Left renal cortex interstitium (tissue), 4 donors: Measurements from ENCODE around the gene BTNL2. TPM values are rescaled to one million over a fixed set of nuclear protein-coding genes. Genes with fewer than 3 reads are reported as not detected.
"Not testable (repeated sequence)": the region's sequence is repeated elsewhere in the genome, so short reads cannot be mapped to it uniquely, and the experiment has no call there.

ENCODE experiments used
- DNase-seq, 4 donors: peaks; one replicate each; pipeline ENCODE4 v3.0.0-alpha.2; 2013; ENCODE audit warnings: low read depth in 4 of 4, low spot score in 2 of 4, missing footprints in 1 of 4
- polyA plus RNA-seq, 4 donors: library from polyadenylated mRNA; unstranded; fragments of 120-200 nt; gene quantifications; one replicate each; pipeline ENCODE4 v1.2.1, GENCODE V29; 2013; ENCODE audit not compliant: insufficient read length in 4 of 4

BTNL2 gene, protein sequence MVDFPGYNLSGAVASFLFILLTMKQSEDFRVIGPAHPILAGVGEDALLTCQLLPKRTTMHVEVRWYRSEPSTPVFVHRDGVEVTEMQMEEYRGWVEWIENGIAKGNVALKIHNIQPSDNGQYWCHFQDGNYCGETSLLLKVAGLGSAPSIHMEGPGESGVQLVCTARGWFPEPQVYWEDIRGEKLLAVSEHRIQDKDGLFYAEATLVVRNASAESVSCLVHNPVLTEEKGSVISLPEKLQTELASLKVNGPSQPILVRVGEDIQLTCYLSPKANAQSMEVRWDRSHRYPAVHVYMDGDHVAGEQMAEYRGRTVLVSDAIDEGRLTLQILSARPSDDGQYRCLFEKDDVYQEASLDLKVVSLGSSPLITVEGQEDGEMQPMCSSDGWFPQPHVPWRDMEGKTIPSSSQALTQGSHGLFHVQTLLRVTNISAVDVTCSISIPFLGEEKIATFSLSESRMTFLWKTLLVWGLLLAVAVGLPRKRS
- polyA plus RNA-seq, result 1 to 10 TPM in 2 of 4 donors, under 1 TPM in 2; 0.14 to 1.8 (median 0.85) TPM

DNA sequence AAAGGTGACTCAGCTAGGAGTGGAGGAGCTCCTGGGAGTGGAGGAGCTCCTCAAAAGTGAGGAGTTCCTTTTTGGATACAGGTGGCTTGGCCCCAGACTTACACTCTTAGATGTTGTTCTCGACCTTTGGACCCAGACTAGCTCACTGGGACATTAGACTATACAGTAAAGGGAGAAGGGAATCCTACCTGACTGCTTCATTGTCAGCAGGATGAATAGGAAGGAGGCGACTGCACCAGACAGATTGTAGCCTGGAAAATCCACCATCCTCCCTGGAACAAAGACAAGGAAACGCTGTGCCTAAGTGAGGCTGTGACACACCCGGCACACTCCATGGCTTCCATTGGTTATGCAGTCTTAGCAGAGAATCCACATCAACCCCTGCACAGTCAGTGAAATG lies at the start of gene BTNL2:
Gene BTNL2, minus strand, starts transcription at position 325 of the 400 bp plus-strand sequence. Its CDS starts 58 bp downstream, at position 267.
- DNase-seq, result no peak

DNA sequence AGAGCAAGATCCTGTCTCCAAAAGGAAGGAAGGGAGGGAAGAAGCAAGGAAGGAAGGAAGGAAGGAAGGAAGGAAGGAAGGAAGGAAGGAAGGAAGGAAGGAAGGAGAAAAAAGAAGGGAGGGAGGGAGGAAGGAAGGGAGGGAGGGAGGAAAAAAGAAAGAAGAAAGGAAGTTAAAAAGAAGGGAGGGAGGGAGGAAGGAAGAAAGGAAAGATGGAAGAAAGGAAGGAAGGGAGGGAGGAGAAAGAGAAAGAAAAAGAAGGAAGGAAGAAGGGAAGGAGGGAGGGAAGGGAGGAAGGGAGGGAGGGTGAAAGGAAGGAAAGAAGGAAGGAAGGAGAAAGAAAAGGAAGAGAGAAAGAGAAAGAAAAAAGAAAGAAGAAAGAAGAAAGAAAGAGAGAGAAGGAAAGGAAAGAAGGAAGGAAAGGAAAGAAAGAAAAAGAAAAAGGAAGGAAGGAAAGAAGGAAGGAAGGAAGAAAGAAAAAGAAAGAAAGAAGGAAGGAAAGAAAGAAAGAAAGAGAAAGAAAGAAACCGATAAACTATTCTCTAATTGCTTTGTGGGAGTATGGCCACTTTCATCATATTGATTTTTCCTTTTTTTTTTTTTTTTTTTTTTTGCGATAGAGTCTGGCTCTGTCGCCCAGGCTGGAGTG lies 42.2 kb upstream of the BTNL2 start:
- DNase-seq, result no peak

DNA sequence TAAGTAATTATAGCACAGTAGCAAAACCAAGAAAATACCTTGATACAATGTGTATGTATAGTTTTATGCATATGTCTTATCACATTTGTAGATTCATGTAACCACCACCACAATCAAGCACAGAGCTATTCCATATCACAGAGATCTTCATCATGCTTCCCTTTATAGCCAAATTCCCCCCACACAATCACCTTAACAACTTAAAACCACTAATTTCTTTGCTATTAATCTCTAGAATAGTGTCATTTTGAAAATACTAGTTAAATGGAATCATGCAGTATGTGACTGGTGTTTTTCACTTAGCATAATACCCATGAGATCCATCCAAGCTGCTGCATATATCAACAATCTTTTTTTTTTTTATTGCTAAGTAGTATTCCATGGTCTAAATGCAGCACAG lies 41.0 kb upstream of the BTNL2 start:
- DNase-seq, result no peak

DNA sequence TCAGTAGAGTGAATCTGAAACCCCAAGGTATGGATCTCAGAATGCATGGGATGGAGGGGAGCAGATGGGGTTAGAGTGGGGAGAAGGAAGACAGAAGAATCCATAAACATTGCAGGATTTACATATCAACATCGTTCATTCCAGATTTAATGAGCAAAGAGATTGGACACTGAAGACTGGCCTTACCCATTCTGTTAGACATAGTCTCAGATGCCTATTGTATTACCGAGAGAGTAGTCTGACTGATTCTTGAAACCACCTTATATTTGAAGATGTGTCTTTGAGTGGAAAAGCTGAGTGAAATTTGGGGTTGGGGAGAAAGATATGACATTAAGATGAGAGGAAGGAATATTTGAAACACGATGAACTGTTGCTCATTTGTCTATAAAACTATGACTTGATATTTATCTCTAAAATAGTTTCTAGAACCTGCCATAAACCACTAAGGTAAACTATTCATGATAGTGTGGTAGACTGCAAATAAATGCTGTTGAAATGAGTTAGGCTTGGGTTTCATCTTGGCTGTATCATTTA lies 38.4 kb upstream of the BTNL2 start:
- DNase-seq, result no peak

DNA sequence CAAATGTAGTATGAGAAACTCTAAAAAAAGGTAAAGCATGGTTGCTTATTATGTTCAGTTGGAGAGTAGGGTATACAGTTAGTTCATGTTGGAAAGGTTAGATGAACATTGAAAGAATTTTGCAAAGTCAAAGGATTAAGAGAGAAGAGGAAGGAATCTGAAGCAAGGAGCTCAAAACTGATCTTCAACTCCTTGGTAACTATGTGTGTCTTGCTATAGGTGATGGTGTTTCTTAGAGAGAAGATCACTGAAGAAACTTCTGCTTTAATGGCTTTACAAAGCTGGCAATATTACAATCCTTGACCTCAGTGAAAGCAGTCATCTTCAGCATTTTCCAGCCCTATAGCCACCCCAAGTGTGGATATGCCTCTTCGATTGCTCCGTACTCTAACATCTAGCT lies 37.5 kb upstream of the BTNL2 start:
- DNase-seq, result no peak

DNA sequence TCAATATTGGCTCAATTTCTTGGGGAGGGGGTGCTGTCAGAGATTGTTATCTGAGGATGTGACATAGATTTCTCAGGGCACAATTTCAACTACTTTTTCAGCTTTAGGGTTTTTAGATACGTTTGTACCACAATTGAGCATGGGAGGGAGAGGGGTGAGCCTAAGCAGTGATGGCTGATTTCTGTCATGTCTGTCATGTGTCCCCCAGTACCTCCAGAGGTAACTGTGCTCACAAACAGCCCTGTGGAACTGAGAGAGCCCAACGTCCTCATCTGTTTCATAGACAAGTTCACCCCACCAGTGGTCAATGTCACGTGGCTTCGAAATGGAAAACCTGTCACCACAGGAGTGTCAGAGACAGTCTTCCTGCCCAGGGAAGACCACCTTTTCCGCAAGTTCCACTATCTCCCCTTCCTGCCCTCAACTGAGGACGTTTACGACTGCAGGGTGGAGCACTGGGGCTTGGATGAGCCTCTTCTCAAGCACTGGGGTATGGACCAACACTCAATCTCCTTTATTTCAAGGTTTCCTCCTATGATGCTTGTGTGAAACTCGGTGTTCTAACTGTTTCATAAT lies 36.1 kb upstream of the BTNL2 start:
- DNase-seq, result no peak

DNA sequence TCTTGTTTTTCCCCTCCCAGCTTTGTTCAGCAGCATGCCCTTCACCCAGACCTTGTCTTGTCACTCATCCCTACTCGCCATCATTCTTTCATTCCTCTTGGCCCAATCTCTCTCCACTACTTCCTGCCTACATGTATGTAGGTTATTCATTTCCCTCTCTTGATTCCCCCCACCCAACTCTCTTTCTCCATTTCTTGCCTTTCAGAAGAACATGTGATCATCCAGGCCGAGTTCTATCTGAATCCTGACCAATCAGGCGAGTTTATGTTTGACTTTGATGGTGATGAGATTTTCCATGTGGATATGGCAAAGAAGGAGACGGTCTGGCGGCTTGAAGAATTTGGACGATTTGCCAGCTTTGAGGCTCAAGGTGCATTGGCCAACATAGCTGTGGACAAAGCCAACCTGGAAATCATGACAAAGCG lies 35.3 kb upstream of the BTNL2 start:
- no peak for DNase-seq

DNA sequence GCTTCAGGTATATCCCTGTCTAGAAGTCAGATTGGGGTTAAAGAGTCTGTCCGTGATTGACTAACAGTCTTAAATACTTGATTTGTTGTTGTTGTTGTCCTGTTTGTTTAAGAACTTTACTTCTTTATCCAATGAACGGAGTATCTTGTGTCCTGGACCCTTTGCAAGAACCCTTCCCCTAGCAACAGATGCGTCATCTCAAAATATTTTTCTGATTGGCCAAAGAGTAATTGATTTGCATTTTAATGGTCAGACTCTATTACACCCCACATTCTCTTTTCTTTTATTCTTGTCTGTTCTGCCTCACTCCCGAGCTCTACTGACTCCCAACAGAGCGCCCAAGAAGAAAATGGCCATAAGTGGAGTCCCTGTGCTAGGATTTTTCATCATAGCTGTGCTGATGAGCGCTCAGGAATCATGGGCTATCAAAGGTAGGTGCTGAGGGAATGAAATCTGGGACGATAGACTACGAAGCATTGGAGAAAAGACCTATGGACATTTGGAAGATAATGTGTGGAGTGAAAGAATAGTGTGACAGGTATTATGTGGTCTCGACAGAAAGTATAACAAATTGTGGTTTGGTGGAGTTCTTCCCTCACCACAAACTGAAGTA lies 32.7 kb upstream of the BTNL2 start, which contains the start of gene HLA-DRA:
Gene HLA-DRA, plus strand, starts transcription at position 286 of the 613 bp plus-strand sequence. Its CDS starts 64 bp downstream, at position 350.
- DNase-seq, result peak in 1 of 4 donors; percentile 41

DNA sequence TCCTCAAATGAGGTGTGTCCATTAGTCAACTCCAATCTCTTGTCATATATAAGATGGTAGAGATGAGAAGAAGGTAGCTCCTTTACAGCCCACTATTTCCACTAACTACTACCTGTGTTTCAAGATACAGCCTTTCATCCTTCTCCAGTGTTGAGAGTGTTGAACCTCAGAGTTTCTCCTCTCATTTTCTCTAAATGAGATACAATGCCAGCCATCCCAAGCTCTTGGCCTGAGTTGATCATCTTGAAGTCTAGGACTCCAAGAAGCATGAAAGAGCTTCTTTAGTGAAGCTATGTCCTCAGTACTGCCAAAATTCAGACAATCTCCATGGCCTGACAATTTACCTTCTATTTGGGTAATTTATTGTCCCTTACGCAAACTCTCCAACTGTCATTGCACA lies 32.2 kb upstream of the BTNL2 start:
- DNase-seq, result no peak

DNA sequence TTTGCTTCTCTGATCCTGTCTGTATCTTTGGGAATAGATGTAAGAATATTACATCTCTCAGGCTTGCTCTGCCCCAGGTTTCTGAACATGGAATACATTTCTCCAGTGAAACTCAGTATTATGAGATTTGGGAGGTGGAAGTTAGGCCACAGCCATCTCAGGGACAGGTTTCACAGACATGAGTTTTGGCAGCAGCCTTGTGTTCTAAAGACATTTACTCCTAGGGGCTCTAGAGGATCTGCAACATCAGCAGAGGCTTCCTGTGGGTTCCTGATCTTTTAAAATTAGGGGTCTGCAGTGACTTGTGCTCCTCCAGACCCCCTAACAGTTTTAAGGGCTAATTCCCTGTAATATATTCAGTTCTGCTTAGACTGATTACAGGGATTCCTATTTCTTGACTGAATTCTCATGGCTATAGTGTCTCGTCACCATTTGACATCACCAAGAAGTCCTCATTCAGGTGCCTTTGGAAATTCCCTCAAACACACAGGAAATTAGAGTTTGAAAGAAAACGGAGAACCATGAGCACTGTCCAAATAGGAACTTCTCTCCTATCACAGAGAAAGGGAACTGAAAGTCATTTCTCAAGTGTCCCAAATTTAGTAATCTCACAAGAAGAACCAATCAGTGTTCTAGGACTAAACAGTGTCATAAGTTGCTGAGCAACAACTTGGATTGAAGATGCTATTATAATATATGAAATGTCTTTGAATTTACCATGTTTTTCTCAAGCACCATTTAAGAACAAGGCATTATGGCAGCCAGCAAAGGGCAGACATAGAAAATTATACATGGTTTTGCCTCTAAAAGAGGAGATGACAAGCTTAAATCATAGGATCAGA lies 30.2 kb upstream of the BTNL2 start:
- no peak for DNase-seq

DNA sequence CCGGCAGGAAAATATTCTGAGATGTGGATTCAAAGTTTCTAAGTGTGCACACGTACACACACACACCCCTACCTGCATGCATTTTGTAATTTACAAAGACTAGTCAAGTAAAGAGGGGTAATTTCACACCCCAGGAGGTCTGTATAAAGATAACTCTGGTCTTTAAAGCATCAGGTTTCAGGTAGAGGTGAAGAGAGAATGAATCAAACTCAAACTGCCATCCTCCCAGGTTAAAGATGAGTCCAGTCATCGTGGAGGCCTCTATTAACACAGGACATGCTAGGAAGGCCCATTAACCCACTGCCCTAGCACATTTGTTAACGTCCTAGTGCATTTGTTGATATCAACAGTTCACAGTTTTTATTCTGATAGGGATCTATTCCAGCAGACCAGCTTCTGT lies 29.2 kb upstream of the BTNL2 start:
- DNase-seq, result no peak

DNA sequence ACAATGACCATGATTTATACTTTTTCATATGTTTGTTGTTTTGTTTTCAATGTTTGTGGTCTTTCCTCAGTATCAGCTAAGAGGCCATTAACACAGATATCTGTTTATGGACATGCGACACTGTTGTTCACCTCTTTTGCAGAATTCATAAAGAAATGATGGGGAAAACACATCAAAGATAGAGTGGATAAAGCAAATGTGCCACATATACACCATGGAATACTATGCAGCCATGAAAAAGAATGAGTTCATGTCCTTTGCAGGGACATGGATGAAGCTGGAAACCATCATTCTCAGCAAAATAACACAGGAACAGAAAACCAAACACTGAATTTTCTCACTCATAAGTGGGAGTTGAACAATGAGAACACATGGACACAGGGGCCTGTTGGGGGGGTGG lies 27.0 kb upstream of the BTNL2 start:
- not testable (repeated sequence) for DNase-seq

DNA sequence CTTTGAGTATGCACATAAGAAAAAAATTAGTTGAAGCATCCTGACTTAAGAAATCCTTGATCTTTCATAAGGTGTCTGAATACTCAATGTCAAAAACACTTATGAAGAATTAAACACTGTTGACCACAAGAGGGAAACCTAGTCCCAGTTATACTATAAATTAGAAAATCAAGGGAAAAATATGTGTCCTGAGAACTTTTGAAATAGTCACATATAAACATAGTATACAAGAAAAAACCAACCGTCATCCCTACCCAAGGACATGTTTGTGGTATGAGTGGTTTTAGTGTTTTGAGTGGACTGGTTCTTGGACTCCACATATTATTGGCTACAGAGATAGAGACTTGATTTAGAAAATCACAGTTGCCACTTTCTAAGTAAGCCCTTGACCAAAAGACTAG lies 25.1 kb upstream of the BTNL2 start:
- DNase-seq, result no peak

DNA sequence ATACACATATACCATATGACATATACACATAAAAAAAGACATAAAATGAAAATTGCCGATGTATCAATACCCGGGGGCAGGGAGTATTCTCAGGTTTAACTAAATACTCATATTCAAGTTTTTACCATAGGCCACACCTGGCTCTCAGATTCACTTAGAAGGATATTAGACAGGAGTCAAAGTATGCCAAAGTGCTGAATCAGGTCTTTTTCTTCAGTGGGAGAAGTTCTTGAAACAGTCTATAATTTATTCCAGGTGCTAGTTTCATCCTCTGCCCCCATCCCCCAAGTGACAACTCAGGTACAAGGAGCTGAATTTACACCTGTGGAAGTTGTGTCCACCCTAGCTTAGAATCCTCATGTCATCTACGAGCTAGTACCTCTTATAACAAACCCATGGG lies 24.2 kb upstream of the BTNL2 start:
- no peak for DNase-seq

DNA sequence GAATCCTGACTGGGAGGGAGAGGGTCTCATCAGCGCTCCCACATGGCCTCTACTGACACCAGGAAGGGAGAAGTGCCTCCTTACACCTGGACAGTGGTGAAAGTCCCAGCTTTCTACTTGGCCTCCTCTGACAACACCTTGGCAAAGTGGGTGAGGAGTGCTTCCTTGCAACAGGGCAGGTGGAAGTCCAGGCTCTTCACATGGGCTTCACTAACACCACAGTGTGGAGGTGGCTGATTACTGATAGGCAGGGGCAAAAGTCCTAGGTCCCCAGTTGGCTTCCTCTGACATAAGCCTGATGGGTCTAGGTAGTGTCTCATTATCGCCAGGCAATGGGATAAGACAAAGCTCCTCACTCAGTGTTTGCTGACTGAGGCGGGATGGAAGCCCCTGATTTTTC lies 23.2 kb upstream of the BTNL2 start:
- DNase-seq, result no peak

DNA sequence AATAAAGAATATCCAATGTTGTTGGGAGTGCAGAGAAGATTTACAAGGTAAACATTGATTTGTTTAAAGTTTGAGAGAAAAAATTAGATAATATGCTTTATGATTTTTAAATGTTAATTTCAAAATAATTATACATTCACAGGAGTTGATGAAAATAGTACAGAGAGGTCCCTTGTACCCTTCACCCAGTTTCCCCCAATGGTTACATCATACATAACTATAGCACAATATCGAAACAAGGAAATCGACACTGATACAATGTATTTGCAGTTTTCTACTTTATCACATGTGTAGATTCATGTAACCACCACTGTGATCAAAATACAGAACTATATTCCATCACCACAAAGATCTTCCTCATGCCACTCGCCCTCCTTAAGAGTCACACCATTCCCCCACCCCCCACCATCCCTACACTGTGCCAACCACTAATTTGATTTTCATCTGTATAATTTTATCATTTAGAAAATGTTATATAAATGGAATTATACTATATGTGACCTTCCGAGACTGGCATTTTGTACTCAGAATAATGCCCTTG lies 21.0 kb upstream of the BTNL2 start:
- no peak for DNase-seq

DNA sequence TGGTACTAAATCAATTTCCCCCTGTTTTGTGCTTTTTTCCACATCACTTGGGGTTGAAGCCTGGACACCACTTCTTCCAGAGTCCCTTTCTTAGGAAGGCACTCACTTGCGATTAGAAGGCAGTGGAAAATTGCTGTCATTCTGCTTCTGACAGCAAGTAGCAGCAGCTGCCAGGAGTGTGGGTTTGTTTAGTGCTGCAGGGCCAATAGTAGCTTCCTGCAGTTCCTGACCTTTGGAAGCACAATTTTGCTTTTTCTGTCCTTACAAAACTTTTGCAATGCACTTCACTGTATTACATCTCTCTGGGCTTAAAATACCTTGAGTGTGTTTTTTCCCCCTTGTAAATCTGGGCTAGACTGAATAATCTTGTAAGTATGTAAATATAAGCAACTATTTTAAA lies 20.2 kb upstream of the BTNL2 start:
- no peak for DNase-seq

DNA sequence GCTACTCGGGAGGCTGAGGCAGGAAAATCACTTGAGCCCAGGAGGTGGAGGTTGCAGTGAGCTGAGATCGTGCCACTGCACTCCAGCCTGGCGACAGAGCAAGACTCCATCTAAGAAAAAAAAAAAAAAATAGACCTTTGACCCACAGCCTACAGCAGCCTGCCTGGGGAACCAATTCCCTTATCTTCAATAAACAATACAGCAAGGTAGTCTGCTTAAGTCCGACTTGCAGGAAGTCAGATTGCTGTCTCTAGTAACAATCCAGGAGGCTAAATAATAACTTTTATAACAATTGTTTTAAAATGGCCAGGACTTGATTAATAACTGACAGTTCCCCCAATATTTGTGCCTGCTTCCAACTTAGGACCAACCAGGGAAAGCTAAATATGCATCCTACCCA lies 19.4 kb upstream of the BTNL2 start:
- DNase-seq, result no peak

DNA sequence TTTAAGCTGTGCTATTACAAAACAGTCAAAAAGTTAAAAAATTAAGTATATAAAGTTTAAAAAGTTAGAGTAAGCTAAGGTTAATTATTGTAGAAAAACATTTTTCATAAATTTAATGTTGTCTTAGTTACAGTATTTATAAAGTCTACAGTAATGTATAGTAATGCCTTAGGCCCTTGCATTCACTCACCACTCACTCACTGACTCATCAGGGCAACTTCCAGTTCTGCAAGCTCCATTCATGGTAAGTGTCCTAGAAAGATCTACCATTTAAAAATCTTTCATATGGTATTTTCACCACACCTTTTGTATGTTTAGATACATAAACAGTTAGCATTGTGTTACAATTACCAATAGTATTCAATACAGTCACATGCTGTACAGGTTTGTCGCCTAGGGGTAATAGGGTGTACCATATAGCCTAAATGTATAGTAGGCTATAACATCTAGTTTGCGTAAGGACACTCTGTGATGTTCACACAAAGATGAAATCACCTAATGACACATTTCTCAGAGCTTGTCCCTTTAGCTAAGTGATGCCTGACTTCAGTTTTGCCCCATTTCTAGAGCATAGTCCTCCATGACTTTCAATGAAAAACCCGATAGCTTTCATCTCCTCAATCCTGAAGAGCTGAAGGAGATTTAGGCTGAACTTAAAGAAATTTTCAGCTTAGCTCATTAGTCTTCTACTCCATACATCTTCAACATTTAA lies 17.8 kb upstream of the BTNL2 start:
- DNase-seq, result no peak
